Prostate gland (tissue), 2 donors: ENCODE measurements around the gene SMAGP. TPM values are rescaled to one million over a fixed set of nuclear protein-coding genes. Genes with fewer than 3 reads are reported as not detected.
A peak's percentile ranks its signal among the peaks of the same experiment; 100 is the strongest.

ENCODE experiments used
- DNase-seq: peaks from one replicate; pipeline ENCODE4 v3.0.0-alpha.2; 2019; ENCODE audit warnings: low spot score
- H3K27ac ChIP-seq, 2 donors: fragments of 200-600 bp; sonication (generic); 2 replicates each; pipeline ENCODE4 v1.5.1; 2017 to 2019
- H3K27me3 ChIP-seq: fragments of 200-600 bp; sonication (generic); replicated peaks from 2 replicates; pipeline ENCODE4 v1.5.1; 2019; ENCODE audit not compliant: insufficient read depth
- H3K36me3 ChIP-seq, 2 donors: fragments of 200-600 bp; sonication (generic); 1 replicate in 1 of 2; 2 replicates in 1 of 2; pipeline versions ENCODE4 v1.5.1 to v1.8.1; 2017 to 2019
- H3K4me1 ChIP-seq: fragments of 200-600 bp; sonication (generic); replicated peaks from 2 replicates; pipeline ENCODE4 v1.5.1; 2019
- H3K4me3 ChIP-seq, 2 donors: fragments of 200-600 bp; sonication (generic); 2 replicates each; pipeline ENCODE4 v1.5.1; 2017 to 2019
- H3K9me3 ChIP-seq: fragments of 200-600 bp; sonication (generic); 2 replicates; pipeline ENCODE4 v1.5.1; 2017
- CTCF ChIP-seq, 4 experiments: fragments of 200-600 bp in 2 of 4; fragments of 450-650 bp in 2 of 4; sonication (generic) in 2 of 4; IDR thresholded peaks; 1 replicate in 3 of 4; 2 replicates in 1 of 4; pipeline ENCODE4 v1.5.1; 2016 to 2019; ENCODE audit warnings: antibody characterized with exemption in 4 of 4, mild to moderate bottlenecking in 2 of 4, moderate library complexity in 2 of 4
- POLR2A ChIP-seq: fragments of 450-650 bp; IDR thresholded peaks from one replicate; pipeline ENCODE4 v1.6.1; 2016; ENCODE audit warnings: antibody characterized with exemption, mild to moderate bottlenecking
- POLR2AphosphoS5 ChIP-seq: sonication (generic); formaldehyde crosslinking; IDR thresholded peaks from one replicate; pipeline ENCODE4 v1.6.1; 2017; ENCODE audit warnings: antibody characterized with exemption
- WGBS: methylation state at CpG from one replicate; pipeline ENCODE4 v1.1.5; 2018; 5-methylcytosine and 5-hydroxymethylcytosine counted together
- intact Hi-C: fragments of 100-400 bp; cut with DNase I; formaldehyde crosslinking; loops from one replicate; pipeline ENCODE4 v1.14.2; 2022
- total RNA-seq, 2 donors: library from RNA; depleted of rRNA; stranded (reverse); fragments of >200 nt; gene quantifications; one replicate each; pipeline ENCODE4 v1.1.0, GENCODE V29; 2016

The SMAGP gene
- total RNA-seq, 2 donors from 2014 or later: 10.7 to 15.4 TPM

GRCh38 chr12:51246254-51246853 lies 23.9 kb downstream of the SMAGP start:
- peak in 1 of 4 experiments; percentile 13 for TF ChIP-seq CTCF (IDR thresholded peaks at IDR 0.05)
- TF ChIP-seq POLR2AphosphoS5: no peak
- TF ChIP-seq POLR2A: no peak
- Histone ChIP-seq H3K4me3 (no peak overlapping the region), H3K36me3 (no peaks in the 10 kb centered on the region), H3K4me1 (no peaks in the 10 kb centered on the region), H3K9me3 (no peaks in the 10 kb centered on the region), H3K27me3 (no peaks in the 10 kb centered on the region), H3K27ac (no peak overlapping the region)
- 35% methylated on average over 7 of the region's 7 CpGs for WGBS
- intact Hi-C loops: no loop called here
- DNase-seq: no peak

GRCh38 chr12:51245476-51246253 lies 24.6 kb downstream of the SMAGP start:
- Histone ChIP-seq H3K36me3 (peaks cover 0 to 3% of the 10 kb centered on the region in 2 donors), H3K27ac (no peak overlapping the region), H3K4me1 (peaks cover under 1% of the 10 kb centered on the region), H3K27me3 (no peaks in the 10 kb centered on the region), H3K9me3 (no peaks in the 10 kb centered on the region), H3K4me3 (no peak overlapping the region)
- no peak for TF ChIP-seq POLR2AphosphoS5
- no peak for TF ChIP-seq POLR2A
- TF ChIP-seq CTCF (IDR thresholded peaks at IDR 0.05): no peak
- intact Hi-C loops: no loop called here
- DNase-seq: no peak
- 91% methylated on average over 10 of the region's 11 CpGs for whole genome bisulfite sequencing

- 92% methylated on average over 4 of the region's 4 CpGs for WGBS
- Histone ChIP-seq H3K4me1 (peaks cover 6% of the 10 kb centered on the region), H3K36me3 (peaks cover 0 to 4% of the 10 kb centered on the region in 2 donors), H3K9me3 (no peaks in the 10 kb centered on the region), H3K27ac (no peak overlapping the region), H3K4me3 (no peak overlapping the region), H3K27me3 (no peaks in the 10 kb centered on the region)
- intact Hi-C loops: no loop called here
- no peak for DNase-seq
- no peak for TF ChIP-seq CTCF (IDR thresholded peaks at IDR 0.05)
- TF ChIP-seq POLR2AphosphoS5: no peak
- TF ChIP-seq POLR2A: no peak
Measured at GRCh38 chr12:51244269-51244668, 25.9 kb downstream of the SMAGP start.

GRCh38 chr12:51242876-51243275 lies 27.3 kb downstream of the SMAGP start:
- TF ChIP-seq CTCF (IDR thresholded peaks at IDR 0.05) (no peak), POLR2A (no peak), POLR2AphosphoS5 (no peak)
- 68% methylated on average over 7 of the region's 7 CpGs for WGBS

More at GRCh38 chr12:51242876-51243275, 27.3 kb downstream of the SMAGP start:
- Histone ChIP-seq H3K4me1 (peaks cover 6% of the 10 kb centered on the region), H3K36me3 (peaks cover 0 to 4% of the 10 kb centered on the region in 2 donors), H3K27me3 (no peaks in the 10 kb centered on the region), H3K4me3 (no peak overlapping the region), H3K27ac (no peak overlapping the region), H3K9me3 (no peaks in the 10 kb centered on the region)
- DNase-seq: no peak
- intact Hi-C loops: no loop called here
